H1 (cell line): ENCODE data around the gene CHSY3. TPM values are rescaled to one million over a fixed set of nuclear protein-coding genes. Genes with fewer than 3 reads are reported as not detected.

Experiments used
- ASH2L ChIP-seq: fragments of 200-600, 300-600 bp; sonication (generic); IDR thresholded peaks from one replicate; pipeline ENCODE4 v1.7.1; 2017; ENCODE audit warnings: low read length
- CBX5 ChIP-seq: fragments of 300-800, 300-1000 bp; sonication (generic); IDR thresholded peaks from 2 replicates; pipeline ENCODE4 v1.7.1; 2016; ENCODE audit warnings: antibody characterized with exemption, low read length, low read depth
- CEBPB ChIP-seq: IDR thresholded peaks from 2 replicates; pipeline ENCODE4 v1.6.1; 2012; ENCODE audit warnings: low read depth, low read length
- NANOG ChIP-seq: IDR thresholded peaks from 2 replicates; pipeline ENCODE4 v1.6.1; 2011; ENCODE audit warnings: low read length, low read depth, mild to moderate bottlenecking, inconsistent platforms; ENCODE audit not compliant: insufficient read depth, poor library complexity, severe bottlenecking
- POLR2A ChIP-seq, 2 experiments: IDR thresholded peaks; 1 replicate in 1 of 2; 2 replicates in 1 of 2; pipeline ENCODE4 v1.6.1; 2011; ENCODE audit warnings: low read depth in 2 of 2, low read length in 2 of 2, mild to moderate bottlenecking in 2 of 2; ENCODE audit errors: control extremely low read depth in 1 of 2
- SIN3A ChIP-seq, 2 experiments: IDR thresholded peaks in 1 of 2; conservative IDR thresholded peaks in 1 of 2; 2 replicates each; pipeline ENCODE4 v1.6.1; 2011 to 2012; ENCODE audit warnings: low read length in 2 of 2, improper control_type of control experiment in 1 of 2, low read depth in 1 of 2, mild to moderate bottlenecking in 1 of 2
- polyA plus RNA-seq, 7 experiments: library from polyadenylated mRNA; depleted of rRNA in 3 of 7; stranded (reverse) in 5 of 7; unstranded in 2 of 7; fragments of >200 nt in 5 of 7; fragments of 200-250 nt in 2 of 7; gene quantifications; 1 replicate in 5 of 7; 2 replicates in 1 of 7; 4 replicates in 1 of 7; pipeline versions ENCODE4 v1.2.1 to v1.2.3, GENCODE V29; 2011 to 2013; ENCODE audit warnings: missing spikeins in 2 of 7, mixed read lengths in 2 of 7
- total RNA-seq: library from RNA; stranded (reverse); fragmentation: NEBNext Ultra II Directional; extraction: Animal tissue kit (Norgen Biotek cat#: 25700); gene quantifications from 2 replicates; pipeline ENCODE4 v1.2.1, GENCODE V29; 2021
- TF ChIP-seq, protein P1 (sequence below): fragments of 300-600 bp; sonication (generic); IDR thresholded peaks from 2 replicates; pipeline ENCODE4 v1.7.1; 2012; ENCODE audit warnings: low read length, moderate library complexity, mild to moderate bottlenecking, inconsistent platforms; ENCODE audit not compliant: insufficient replicate concordance
- TF ChIP-seq, protein P2 (sequence below): IDR thresholded peaks from 2 replicates; pipeline ENCODE4 v1.6.1; 2012; ENCODE audit warnings: inconsistent platforms
- TF ChIP-seq, protein P3 (sequence below): IDR thresholded peaks from 2 replicates; pipeline ENCODE4 v1.6.1; 2011; ENCODE audit warnings: low read depth, mild to moderate bottlenecking, low read length; ENCODE audit not compliant: insufficient read depth

CHSY3 gene
- total and polyA plus RNA-seq, 2 of the 8 experiments (the other 6 are each of a cell fraction or from before 2014, with no cell fraction given), result 0.24 to 1.8 TPM

DNA sequence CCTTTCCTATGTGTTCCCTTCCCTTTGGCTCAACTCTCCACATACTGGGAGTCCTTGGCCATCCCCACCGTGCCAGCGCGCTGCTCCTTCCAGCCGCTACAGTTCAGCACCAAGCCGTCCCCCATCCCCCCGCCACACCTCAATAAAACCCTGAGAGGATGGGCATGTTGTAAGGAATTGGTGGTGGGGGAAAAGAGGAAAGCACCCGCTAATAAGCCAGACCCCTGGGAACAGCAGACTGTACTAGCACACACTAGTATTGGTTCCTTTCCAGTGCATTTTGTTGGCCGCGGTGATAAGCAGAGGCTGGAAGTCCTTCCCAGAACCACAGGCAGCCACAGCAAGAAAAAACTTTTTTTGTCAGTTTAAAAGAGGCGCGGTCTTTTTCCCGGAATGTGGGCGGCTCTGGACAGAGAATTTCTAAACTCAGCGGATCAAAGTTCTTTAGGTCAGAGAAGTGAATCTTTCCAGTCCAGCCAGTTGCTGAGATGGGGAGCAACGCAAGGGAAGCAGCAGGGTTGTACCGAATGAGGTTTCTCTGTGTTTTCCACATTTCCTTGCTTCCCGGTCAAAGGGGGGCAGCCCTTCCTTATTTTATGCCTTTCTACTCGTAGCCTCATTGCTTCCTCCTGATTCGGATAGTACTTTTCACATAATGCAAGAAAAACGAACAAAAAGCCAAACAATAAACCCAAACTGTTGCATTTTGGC lies 2.1 kb downstream of the CHSY3 start (continued):
- TF ChIP-seq, protein P1, sequence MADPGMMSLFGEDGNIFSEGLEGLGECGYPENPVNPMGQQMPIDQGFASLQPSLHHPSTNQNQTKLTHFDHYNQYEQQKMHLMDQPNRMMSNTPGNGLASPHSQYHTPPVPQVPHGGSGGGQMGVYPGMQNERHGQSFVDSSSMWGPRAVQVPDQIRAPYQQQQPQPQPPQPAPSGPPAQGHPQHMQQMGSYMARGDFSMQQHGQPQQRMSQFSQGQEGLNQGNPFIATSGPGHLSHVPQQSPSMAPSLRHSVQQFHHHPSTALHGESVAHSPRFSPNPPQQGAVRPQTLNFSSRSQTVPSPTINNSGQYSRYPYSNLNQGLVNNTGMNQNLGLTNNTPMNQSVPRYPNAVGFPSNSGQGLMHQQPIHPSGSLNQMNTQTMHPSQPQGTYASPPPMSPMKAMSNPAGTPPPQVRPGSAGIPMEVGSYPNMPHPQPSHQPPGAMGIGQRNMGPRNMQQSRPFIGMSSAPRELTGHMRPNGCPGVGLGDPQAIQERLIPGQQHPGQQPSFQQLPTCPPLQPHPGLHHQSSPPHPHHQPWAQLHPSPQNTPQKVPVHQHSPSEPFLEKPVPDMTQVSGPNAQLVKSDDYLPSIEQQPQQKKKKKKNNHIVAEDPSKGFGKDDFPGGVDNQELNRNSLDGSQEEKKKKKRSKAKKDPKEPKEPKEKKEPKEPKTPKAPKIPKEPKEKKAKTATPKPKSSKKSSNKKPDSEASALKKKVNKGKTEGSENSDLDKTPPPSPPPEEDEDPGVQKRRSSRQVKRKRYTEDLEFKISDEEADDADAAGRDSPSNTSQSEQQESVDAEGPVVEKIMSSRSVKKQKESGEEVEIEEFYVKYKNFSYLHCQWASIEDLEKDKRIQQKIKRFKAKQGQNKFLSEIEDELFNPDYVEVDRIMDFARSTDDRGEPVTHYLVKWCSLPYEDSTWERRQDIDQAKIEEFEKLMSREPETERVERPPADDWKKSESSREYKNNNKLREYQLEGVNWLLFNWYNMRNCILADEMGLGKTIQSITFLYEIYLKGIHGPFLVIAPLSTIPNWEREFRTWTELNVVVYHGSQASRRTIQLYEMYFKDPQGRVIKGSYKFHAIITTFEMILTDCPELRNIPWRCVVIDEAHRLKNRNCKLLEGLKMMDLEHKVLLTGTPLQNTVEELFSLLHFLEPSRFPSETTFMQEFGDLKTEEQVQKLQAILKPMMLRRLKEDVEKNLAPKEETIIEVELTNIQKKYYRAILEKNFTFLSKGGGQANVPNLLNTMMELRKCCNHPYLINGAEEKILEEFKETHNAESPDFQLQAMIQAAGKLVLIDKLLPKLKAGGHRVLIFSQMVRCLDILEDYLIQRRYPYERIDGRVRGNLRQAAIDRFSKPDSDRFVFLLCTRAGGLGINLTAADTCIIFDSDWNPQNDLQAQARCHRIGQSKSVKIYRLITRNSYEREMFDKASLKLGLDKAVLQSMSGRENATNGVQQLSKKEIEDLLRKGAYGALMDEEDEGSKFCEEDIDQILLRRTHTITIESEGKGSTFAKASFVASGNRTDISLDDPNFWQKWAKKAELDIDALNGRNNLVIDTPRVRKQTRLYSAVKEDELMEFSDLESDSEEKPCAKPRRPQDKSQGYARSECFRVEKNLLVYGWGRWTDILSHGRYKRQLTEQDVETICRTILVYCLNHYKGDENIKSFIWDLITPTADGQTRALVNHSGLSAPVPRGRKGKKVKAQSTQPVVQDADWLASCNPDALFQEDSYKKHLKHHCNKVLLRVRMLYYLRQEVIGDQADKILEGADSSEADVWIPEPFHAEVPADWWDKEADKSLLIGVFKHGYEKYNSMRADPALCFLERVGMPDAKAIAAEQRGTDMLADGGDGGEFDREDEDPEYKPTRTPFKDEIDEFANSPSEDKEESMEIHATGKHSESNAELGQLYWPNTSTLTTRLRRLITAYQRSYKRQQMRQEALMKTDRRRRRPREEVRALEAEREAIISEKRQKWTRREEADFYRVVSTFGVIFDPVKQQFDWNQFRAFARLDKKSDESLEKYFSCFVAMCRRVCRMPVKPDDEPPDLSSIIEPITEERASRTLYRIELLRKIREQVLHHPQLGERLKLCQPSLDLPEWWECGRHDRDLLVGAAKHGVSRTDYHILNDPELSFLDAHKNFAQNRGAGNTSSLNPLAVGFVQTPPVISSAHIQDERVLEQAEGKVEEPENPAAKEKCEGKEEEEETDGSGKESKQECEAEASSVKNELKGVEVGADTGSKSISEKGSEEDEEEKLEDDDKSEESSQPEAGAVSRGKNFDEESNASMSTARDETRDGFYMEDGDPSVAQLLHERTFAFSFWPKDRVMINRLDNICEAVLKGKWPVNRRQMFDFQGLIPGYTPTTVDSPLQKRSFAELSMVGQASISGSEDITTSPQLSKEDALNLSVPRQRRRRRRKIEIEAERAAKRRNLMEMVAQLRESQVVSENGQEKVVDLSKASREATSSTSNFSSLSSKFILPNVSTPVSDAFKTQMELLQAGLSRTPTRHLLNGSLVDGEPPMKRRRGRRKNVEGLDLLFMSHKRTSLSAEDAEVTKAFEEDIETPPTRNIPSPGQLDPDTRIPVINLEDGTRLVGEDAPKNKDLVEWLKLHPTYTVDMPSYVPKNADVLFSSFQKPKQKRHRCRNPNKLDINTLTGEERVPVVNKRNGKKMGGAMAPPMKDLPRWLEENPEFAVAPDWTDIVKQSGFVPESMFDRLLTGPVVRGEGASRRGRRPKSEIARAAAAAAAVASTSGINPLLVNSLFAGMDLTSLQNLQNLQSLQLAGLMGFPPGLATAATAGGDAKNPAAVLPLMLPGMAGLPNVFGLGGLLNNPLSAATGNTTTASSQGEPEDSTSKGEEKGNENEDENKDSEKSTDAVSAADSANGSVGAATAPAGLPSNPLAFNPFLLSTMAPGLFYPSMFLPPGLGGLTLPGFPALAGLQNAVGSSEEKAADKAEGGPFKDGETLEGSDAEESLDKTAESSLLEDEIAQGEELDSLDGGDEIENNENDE, result no peak
- TF ChIP-seq POLR2A (IDR thresholded peaks at IDR 0.05; ENCODE audit: control extremely low read depth in 1 of 2, low read depth in 2 of 2, low read length in 2 of 2) (no peak), SIN3A (conservative IDR thresholded peaks at IDR 0.05 in 1 of 2, IDR thresholded peaks at IDR 0.05 in 1 of 2; ENCODE audit: low read depth in 1 of 2, low read length in 2 of 2) (no peak), CBX5 (no peak), NANOG (no peak), CEBPB (no peak), ASH2L (no peak)
- TF ChIP-seq, protein P2, sequence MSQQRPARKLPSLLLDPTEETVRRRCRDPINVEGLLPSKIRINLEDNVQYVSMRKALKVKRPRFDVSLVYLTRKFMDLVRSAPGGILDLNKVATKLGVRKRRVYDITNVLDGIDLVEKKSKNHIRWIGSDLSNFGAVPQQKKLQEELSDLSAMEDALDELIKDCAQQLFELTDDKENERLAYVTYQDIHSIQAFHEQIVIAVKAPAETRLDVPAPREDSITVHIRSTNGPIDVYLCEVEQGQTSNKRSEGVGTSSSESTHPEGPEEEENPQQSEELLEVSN, result no peak
- TF ChIP-seq, protein P3, sequence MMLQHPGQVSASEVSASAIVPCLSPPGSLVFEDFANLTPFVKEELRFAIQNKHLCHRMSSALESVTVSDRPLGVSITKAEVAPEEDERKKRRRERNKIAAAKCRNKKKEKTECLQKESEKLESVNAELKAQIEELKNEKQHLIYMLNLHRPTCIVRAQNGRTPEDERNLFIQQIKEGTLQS, result no peak
